Stimulated activated CD8-positive, alpha-beta memory T cell treated with anti-CD3 and anti-CD28 coated beads, Interleukin-7, amount 100 ng/mL, for 4 hours (primary cell): Measurements from ENCODE around the gene USF2.

Experiments used
- DNase-seq, 2 donors: peaks; one replicate each; pipeline ENCODE4 v3.0.0-alpha.2; 2020; ENCODE audit warnings: low read depth in 2 of 2

USF2 gene

GRCh38 chr19:35320065-35320713, 51.4 kb downstream of the USF2 start:
- DNase-seq = no peak

GRCh38 chr19:35321291-35321690, 52.5 kb downstream of the USF2 start:
- DNase-seq = no peak

DNA sequence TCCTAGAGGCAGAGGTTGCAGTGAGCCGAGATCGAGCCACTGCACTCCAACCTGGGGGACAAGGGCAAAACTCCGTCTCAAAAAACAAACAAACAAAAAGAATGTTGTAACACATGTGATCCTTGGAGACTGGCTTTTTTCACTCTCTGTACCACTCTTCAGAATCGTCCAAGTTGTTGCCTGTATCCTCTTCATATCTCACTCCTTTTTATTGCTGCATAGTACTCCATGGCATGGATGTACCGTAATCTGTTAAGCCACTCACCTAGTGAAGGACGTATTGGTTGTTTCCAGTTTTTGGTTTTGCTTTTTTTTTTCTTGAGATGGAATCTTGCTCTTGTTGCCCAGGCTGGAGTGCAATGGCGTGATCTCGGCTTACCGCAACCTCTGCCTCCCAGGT, 53.3 kb downstream of the USF2 start:
- DNase-seq = no peak

DNA sequence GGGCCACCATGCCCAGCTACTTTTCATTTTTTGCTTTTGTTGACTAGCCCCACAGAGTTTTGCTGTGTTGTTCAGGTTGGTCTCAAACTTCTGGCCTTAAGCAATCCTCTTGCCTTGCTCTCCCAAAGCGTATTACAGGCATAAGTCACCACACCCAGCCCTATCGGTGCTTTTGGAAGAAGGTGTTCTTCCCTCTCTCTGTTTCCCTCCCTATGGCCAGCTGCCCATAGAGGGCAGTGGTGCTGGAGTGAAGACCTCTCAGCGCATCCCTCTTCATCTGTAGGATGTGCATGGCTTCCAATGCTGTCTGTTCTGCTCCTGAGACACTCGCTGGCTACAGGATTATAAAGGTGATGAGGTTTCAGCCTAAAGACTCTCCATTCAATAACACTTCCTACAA, 58.9 kb downstream of the USF2 start:
- DNase-seq = no peak

- DNase-seq = no peak
Observed at GRCh38 chr19:35328851-35329285, 60.1 kb downstream of the USF2 start, which contains the start of gene CD22. Gene CD22, plus strand, starts transcription at chr19:35329187. Its CDS starts 2,854 bp downstream, at chr19:35332041.

GRCh38 chr19:35329323-35329722, 60.6 kb downstream of the USF2 start:
- DNase-seq = no peak
